K562 (cell line): ENCODE measurements around the gene SPAG16. TPM values are rescaled to one million over a fixed set of nuclear protein-coding genes. Genes with fewer than 3 reads are reported as not detected.

Source experiments
- ATAC-seq: fragments of 200-7000 bp; cut with Tn5 transposase; 3 replicates; pipeline ENCODE4 v1.9.1; 2020; ENCODE audit warnings: moderate library complexity
- BruUV-seq: library from RNA; stranded (reverse); fragments of 400-500 nt; replicated peaks from 2 replicates; lab custom pipeline; 2021; lab: Mats Ljungman, UMichigan
- CTCF ChIA-PET: fragments of 300-600 bp; formaldehyde crosslinking; extraction: SDS; loops from one replicate; lab custom pipeline; 2021; ENCODE audit warnings: low intra/inter-chr PET ratio; lab: Yijun Ruan, JAX
- POLR2A ChIA-PET: fragments of 300-600, 350-650 bp; sonication (Branson Sonifier 250); formaldehyde crosslinking; extraction: SDS; loops from one replicate; lab custom pipeline; 2021; ENCODE audit warnings: antibody characterized with exemption, inconsistent platforms; lab: Yijun Ruan, JAX
- DNase-seq, 4 experiments: peaks; one replicate each; pipeline versions ENCODE4 v3.0.0 to v3.0.0-alpha.2; 2011 to 2018; ENCODE audit warnings: low spot score in 3 of 4, mixed read lengths in 3 of 4; ENCODE audit errors: extremely low read depth in 1 of 4
- FAIRE-seq: peaks from 2 replicates; lab custom pipeline; 2011; peaks lifted over from hg19 to GRCh38; lab: Jason Lieb, UNC
- H2AFZ ChIP-seq: 2 replicates; pipeline ENCODE4 v1.6.0; 2011; ENCODE audit warnings: low read depth, low read length, control low read depth, inconsistent platforms
- H3K27ac ChIP-seq: fragments of 200-600 bp; 3 replicates; pipeline ENCODE4 v1.8.0; 2011; ENCODE audit warnings: low read depth, mild to moderate bottlenecking, control low read depth, inconsistent platforms, low read length, moderate library complexity, mixed read lengths; ENCODE audit errors: extremely low read depth
- H3K27me3 ChIP-seq, 2 experiments: fragments of 300-600 bp in 1 of 2; 2 replicates in 1 of 2; 3 replicates in 1 of 2; pipeline versions ENCODE4 v1.6.0 to v1.8.0; 2011; ENCODE audit warnings: inconsistent platforms in 2 of 2, low read length in 2 of 2, mild to moderate bottlenecking in 1 of 2, mixed read lengths in 1 of 2, moderate library complexity in 1 of 2; ENCODE audit not compliant: control insufficient read depth in 2 of 2, insufficient read depth in 2 of 2
- H3K36me3 ChIP-seq: fragments of 300-600 bp; 3 replicates; pipeline ENCODE4 v1.8.0; 2011; ENCODE audit warnings: mild to moderate bottlenecking, low read length, inconsistent platforms; ENCODE audit not compliant: control insufficient read depth, insufficient read depth
- H3K4me1 ChIP-seq, 2 experiments: fragments of 200-600 bp in 1 of 2; replicated peaks in 1 of 2; 2 replicates in 1 of 2; 3 replicates in 1 of 2; pipeline versions ENCODE4 v1.5.1 to v1.8.0; 2011; ENCODE audit warnings: inconsistent platforms in 2 of 2, low read length in 2 of 2, mild to moderate bottlenecking in 1 of 2, mixed read lengths in 1 of 2, moderate library complexity in 1 of 2; ENCODE audit not compliant: control insufficient read depth in 2 of 2, insufficient read depth in 2 of 2
- H3K4me2 ChIP-seq: 2 replicates; pipeline ENCODE4 v1.6.1; 2011; ENCODE audit warnings: low read length, control low read depth, inconsistent platforms, mixed read lengths; ENCODE audit not compliant: insufficient read depth
- H3K4me3 ChIP-seq: fragments of 200-600 bp; sonication (generic), shearing (Covaris generic); 2 replicates; pipeline ENCODE4 v1.5.1; 2016; ENCODE audit warnings: control low read depth, inconsistent platforms
- H3K79me2 ChIP-seq: fragments of 200-600 bp; 3 replicates; pipeline ENCODE4 v1.8.0; 2011; ENCODE audit warnings: low read length, inconsistent platforms; ENCODE audit not compliant: control insufficient read depth, insufficient read depth
- H3K9ac ChIP-seq, 2 experiments: 2 replicates each; pipeline versions ENCODE4 v1.6.0 to v1.6.1; 2011; ENCODE audit warnings: low read depth in 2 of 2, low read length in 2 of 2, control low read depth in 1 of 2, inconsistent platforms in 1 of 2, mild to moderate bottlenecking in 1 of 2, mixed read lengths in 1 of 2; ENCODE audit not compliant: insufficient read depth in 1 of 2
- H3K9me1 ChIP-seq: one replicate; pipeline ENCODE4 v1.6.0; 2011; ENCODE audit warnings: inconsistent platforms, mild to moderate bottlenecking, low read length, moderate library complexity; ENCODE audit not compliant: control insufficient read depth, insufficient read depth
- H3K9me3 ChIP-seq: replicated peaks from 2 replicates; pipeline ENCODE4 v1.5.1; 2011; ENCODE audit warnings: low read depth, low read length, inconsistent platforms; ENCODE audit not compliant: control insufficient read depth, insufficient read depth
- H4K20me1 ChIP-seq: replicated peaks from 2 replicates; pipeline ENCODE4 v1.6.1; 2011; ENCODE audit warnings: low read length, inconsistent platforms, mixed read lengths; ENCODE audit not compliant: control insufficient read depth, insufficient read depth
- ARNT ChIP-seq, 2 experiments: fragments of 450-650 bp; IDR thresholded peaks; 2 replicates each; pipeline ENCODE4 v1.6.1; 2016; ENCODE audit warnings: mild to moderate bottlenecking in 1 of 2
- NR3C1 ChIP-seq: sonication (generic); formaldehyde crosslinking; IDR thresholded peaks from 2 replicates; pipeline ENCODE4 v1.8.1; 2022; ENCODE audit warnings: missing genetic modification reagents
- NR4A1 ChIP-seq, 2 experiments: fragments of 250-450 bp in 1 of 2; fragments of 450-650 bp in 1 of 2; sonication (Bioruptor Pico) in 1 of 2; IDR thresholded peaks; 2 replicates each; pipeline versions ENCODE4 v1.4.0 to v1.6.1; 2016 to 2020; ENCODE audit warnings: mild to moderate bottlenecking in 2 of 2, missing compliant biosample characterization in 1 of 2, missing genetic modification characterization in 1 of 2, moderate library complexity in 1 of 2
- RHOXF2B ChIP-seq: fragments of 250-450 bp; sonication (Bioruptor Pico); conservative IDR thresholded peaks from 2 replicates; pipeline ENCODE4 v1.5.1; 2021
- SIN3A ChIP-seq, 2 experiments: fragments of 150-350 bp in 1 of 2; IDR thresholded peaks; 2 replicates each; pipeline ENCODE4 v1.6.1; 2011 to 2016; ENCODE audit warnings: borderline replicate concordance in 2 of 2, low read depth in 2 of 2, low read length in 2 of 2, mild to moderate bottlenecking in 2 of 2, moderate library complexity in 2 of 2; ENCODE audit not compliant: control insufficient read depth in 1 of 2
- SRSF1 ChIP-seq: fragments of 200-400 bp; formaldehyde crosslinking; IDR thresholded peaks from 2 replicates; pipeline ENCODE4 v1.6.1; 2017; ENCODE audit warnings: mild to moderate bottlenecking, low read depth, low read length, moderate library complexity
- THRB ChIP-seq: fragments of 450-650 bp; formaldehyde crosslinking; conservative IDR thresholded peaks from 2 replicates; pipeline ENCODE4 v1.4.0; 2022; ENCODE audit warnings: mild to moderate bottlenecking, missing genetic modification characterization
- UBTF ChIP-seq, 2 experiments: IDR thresholded peaks; 2 replicates each; pipeline ENCODE4 v1.6.1; 2012; ENCODE audit warnings: improper control_type of control experiment in 2 of 2, low read depth in 2 of 2, low read length in 2 of 2, borderline replicate concordance in 1 of 2
- ZNF165 ChIP-seq: fragments of 250-450 bp; sonication (Bioruptor Pico); IDR thresholded peaks from 2 replicates; pipeline ENCODE4 v1.4.0; 2020; ENCODE audit warnings: borderline replicate concordance
- WGBS: fragments of 100-300 bp; shearing (Covaris generic); methylation state at CpG from one replicate; pipeline ENCODE4 v1.1.6; 2016; ENCODE audit warnings: low coverage, mixed read lengths; ENCODE audit not compliant: insufficient coverage; ENCODE audit errors: missing lambda C conversion rate; 5-methylcytosine and 5-hydroxymethylcytosine counted together
- in situ Hi-C: fragments of 300-500 bp; cut with MboI; formaldehyde crosslinking; loops from 4 replicates; pipeline ENCODE4 v1.15.0; 2018; ENCODE audit warnings: inconsistent platforms, mixed read lengths
- intact Hi-C: fragments of 100-400 bp; cut with micrococcal nuclease; formaldehyde crosslinking; loops from 2 replicates; pipeline ENCODE4 v1.14.2; 2022
- polyA plus RNA-seq, 8 experiments: library from polyadenylated mRNA; depleted of rRNA in 4 of 8; stranded (reverse) in 5 of 8; unstranded in 3 of 8; fragments of >200 nt; fragmentation: Nextera tagmentation in 2 of 8; fragmentation: Illumina TruSeq in 1 of 8; extraction: Ambion mirVana in 2 of 8; extraction: Trizol in 1 of 8; gene quantifications; 2 replicates each; pipeline versions ENCODE4 v1.2.1 to v1.2.3, GENCODE V29; 2011 to 2014; ENCODE audit warnings: inconsistent platforms in 1 of 8, missing spikeins in 1 of 8
- total RNA-seq, 7 experiments: library from RNA; depleted of rRNA in 6 of 7; stranded (reverse); fragments of >200 nt in 6 of 7; fragmentation: Illumina TruSeq in 2 of 7; extraction: Trizol in 2 of 7; gene quantifications; 2 replicates each; pipeline versions ENCODE4 v1.2.1 to v1.2.3, GENCODE V29; 2011 to 2021; ENCODE audit warnings: low replicate concordance in 1 of 7

Gene SPAG16
- total and polyA plus RNA-seq, 9 of the 15 experiments (the other 6 are each of a cell fraction or from before 2014, with no cell fraction given): 0.98 to 5.9 (median 3.5) TPM

GRCh38 chr2:213336253-213336770 lies 52.0 kb downstream of the SPAG16 start:
- no peak overlapping the region for H3K4me2 ChIP-seq
- WGBS: 0% methylated on average over 3 of the region's 4 CpGs
- intact Hi-C loops: no loop called here
- ATAC-seq (no peak), FAIRE-seq (no peak), DNase-seq (no peak)
- no peak overlapping the region for H3K4me3 ChIP-seq
- H3K9me3 ChIP-seq: no peaks in the 10 kb centered on the region
- no peaks in the 10 kb centered on the region for H3K79me2 ChIP-seq
- POLR2A ChIA-PET: no interaction called here
- no peak overlapping the region for H3K27ac ChIP-seq
- CTCF ChIA-PET: no interaction called here
- H3K4me1 ChIP-seq: no peaks in the 10 kb centered on the region
- no peak for TF ChIP-seq ZNF165 (CRISPR knock-in tag)
- TF ChIP-seq RHOXF2B (CRISPR knock-in tag): no peak
- no peak for TF ChIP-seq ARNT (IDR thresholded peaks at IDR 0.05)
- no peak for TF ChIP-seq NR3C1 (CRISPR knock-in tag)
- no peak for TF ChIP-seq UBTF (IDR thresholded peaks at IDR 0.05; ENCODE audit: borderline replicate concordance in 1 of 2, low read depth in 2 of 2, low read length in 2 of 2)
- no peak for TF ChIP-seq SRSF1
- no peak for TF ChIP-seq NR4A1 (CRISPR knock-in tag; IDR thresholded peaks at IDR 0.05)
- no peak for TF ChIP-seq NR4A1 (tag; IDR thresholded peaks at IDR 0.05)
- TF ChIP-seq THRB: no peak
- TF ChIP-seq SIN3A (IDR thresholded peaks at IDR 0.05; ENCODE audit: borderline replicate concordance in 2 of 2, control insufficient read depth in 1 of 2, low read depth in 2 of 2, low read length in 2 of 2): no peak
- H4K20me1 ChIP-seq: no peaks in the 10 kb centered on the region
- H3K9ac ChIP-seq: no peak overlapping the region
- H3K27me3 ChIP-seq: no peaks in the 10 kb centered on the region
- H3K9me1 ChIP-seq: no peaks in the 10 kb centered on the region
- H3K36me3 ChIP-seq: no peaks in the 10 kb centered on the region
- no TSS peak for BruUV-seq
- no peak overlapping the region for H2AFZ ChIP-seq
- in situ Hi-C loops: no loop called here
